ENCODE measurements around the gene SGCA.

The SGCA gene

GRCh38 chr17:50130559-50131305 lies 35.1 kb upstream of the SGCA start:
- DNase-seq (no peak), ATAC-seq (ENCODE audit: insufficient read depth, low read depth) (no peak)
- no peaks in the 10 kb centered on the region for H3K9me3 ChIP-seq (ENCODE audit: insufficient read depth, low read length, severe bottlenecking)
- H3K4me2 ChIP-seq (ENCODE audit: insufficient read depth, low read length): no peak overlapping the region
- no peak overlapping the region for H3K4me3 ChIP-seq (ENCODE audit: low read depth in 1 of 2, low read length in 2 of 2)
- no peak overlapping the region for H3K9ac ChIP-seq (ENCODE audit: low read depth, low read length)
- H2AFZ ChIP-seq (ENCODE audit: low read depth, low read length): no peak overlapping the region
- H3K36me3 ChIP-seq (ENCODE audit: insufficient read depth, low read length): peaks cover 12% of the 10 kb centered on the region
- no peaks in the 10 kb centered on the region for H3K4me1 ChIP-seq (ENCODE audit: insufficient read depth, low read length)
- H3K79me2 ChIP-seq (ENCODE audit: insufficient read depth, low read length): no peaks in the 10 kb centered on the region
- H3K27ac ChIP-seq (ENCODE audit: low read length): no peak overlapping the region
- H3K27me3 ChIP-seq (ENCODE audit: insufficient read depth, low read length, poor library complexity): peaks cover 14% of the 10 kb centered on the region
- H4K20me1 ChIP-seq (ENCODE audit: insufficient read depth, low read length): peaks cover 9% of the 10 kb centered on the region; the same call in 1 of the 2 replicates
- TF ChIP-seq, protein P1, sequence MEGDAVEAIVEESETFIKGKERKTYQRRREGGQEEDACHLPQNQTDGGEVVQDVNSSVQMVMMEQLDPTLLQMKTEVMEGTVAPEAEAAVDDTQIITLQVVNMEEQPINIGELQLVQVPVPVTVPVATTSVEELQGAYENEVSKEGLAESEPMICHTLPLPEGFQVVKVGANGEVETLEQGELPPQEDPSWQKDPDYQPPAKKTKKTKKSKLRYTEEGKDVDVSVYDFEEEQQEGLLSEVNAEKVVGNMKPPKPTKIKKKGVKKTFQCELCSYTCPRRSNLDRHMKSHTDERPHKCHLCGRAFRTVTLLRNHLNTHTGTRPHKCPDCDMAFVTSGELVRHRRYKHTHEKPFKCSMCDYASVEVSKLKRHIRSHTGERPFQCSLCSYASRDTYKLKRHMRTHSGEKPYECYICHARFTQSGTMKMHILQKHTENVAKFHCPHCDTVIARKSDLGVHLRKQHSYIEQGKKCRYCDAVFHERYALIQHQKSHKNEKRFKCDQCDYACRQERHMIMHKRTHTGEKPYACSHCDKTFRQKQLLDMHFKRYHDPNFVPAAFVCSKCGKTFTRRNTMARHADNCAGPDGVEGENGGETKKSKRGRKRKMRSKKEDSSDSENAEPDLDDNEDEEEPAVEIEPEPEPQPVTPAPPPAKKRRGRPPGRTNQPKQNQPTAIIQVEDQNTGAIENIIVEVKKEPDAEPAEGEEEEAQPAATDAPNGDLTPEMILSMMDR (IDR thresholded peaks at IDR 0.05; ENCODE audit: borderline replicate concordance, extremely low read depth, low read length, poor library complexity, severe bottlenecking): no peak
- TF ChIP-seq EZH2 (IDR thresholded peaks at IDR 0.05; ENCODE audit: borderline replicate concordance, low read depth, low read length, severe bottlenecking): no peak

DNA sequence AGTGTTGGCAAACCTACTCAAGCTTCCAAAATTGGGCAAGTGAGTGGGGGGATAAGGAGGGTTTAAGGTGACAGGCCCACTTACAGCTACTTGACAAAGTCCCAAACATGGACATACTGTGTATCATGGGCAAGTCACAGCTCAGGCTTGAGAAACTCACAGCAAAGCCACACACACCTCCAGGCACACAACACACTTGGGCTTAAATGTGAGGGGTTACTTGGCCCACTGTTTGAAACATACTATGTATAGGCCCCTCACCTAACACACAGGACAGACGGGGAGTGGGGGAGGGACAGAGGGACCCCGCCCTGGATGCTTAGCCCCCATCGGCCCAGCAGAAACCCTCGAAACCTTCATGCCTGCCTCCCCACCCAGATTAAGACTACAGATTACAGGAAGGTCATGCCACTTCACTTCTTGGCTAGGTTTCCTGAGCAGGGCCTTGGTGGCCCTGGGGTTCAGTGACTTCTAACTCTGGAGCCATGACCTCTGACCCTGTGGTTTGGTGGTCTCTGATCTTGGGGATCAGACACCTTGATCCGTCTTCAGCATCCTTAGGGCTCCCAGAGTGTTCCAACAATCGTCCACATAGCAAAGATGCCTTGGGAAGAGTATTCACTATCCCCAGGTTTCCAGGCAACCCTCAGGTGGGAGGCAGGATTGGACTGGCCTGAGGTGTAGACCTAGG lies 33.6 kb upstream of the SGCA start:
- DNase-seq: no peak
- H3K79me2 ChIP-seq (ENCODE audit: insufficient read depth, low read length): no peaks in the 10 kb centered on the region
- H3K9me3 ChIP-seq (ENCODE audit: insufficient read depth, low read length, severe bottlenecking): no peaks in the 10 kb centered on the region
- H3K36me3 ChIP-seq (ENCODE audit: insufficient read depth, low read length): peaks cover 27% of the 10 kb centered on the region
- ATAC-seq (ENCODE audit: insufficient read depth, low read depth): peak; percentile 32; the same call in 1 of the 3 replicates
- H3K27ac ChIP-seq (ENCODE audit: low read length): no peak overlapping the region
- no peak overlapping the region for H3K9ac ChIP-seq (ENCODE audit: low read depth, low read length)
- H4K20me1 ChIP-seq (ENCODE audit: insufficient read depth, low read length): peaks cover 15% of the 10 kb centered on the region; the same call in 1 of the 2 replicates
- no peak overlapping the region for H3K4me2 ChIP-seq (ENCODE audit: insufficient read depth, low read length)
- no peak overlapping the region for H2AFZ ChIP-seq (ENCODE audit: low read depth, low read length)
- no peaks in the 10 kb centered on the region for H3K4me1 ChIP-seq (ENCODE audit: insufficient read depth, low read length)
- TF ChIP-seq, protein P1 (IDR thresholded peaks at IDR 0.05; ENCODE audit: borderline replicate concordance, extremely low read depth, low read length, poor library complexity, severe bottlenecking): no peak
- TF ChIP-seq EZH2 (IDR thresholded peaks at IDR 0.05; ENCODE audit: borderline replicate concordance, low read depth, low read length, severe bottlenecking): no peak
- no peak overlapping the region for H3K4me3 ChIP-seq (ENCODE audit: low read depth in 1 of 2, low read length in 2 of 2)
- peaks cover 12% of the 10 kb centered on the region for H3K27me3 ChIP-seq (ENCODE audit: insufficient read depth, low read length, poor library complexity)

DNA sequence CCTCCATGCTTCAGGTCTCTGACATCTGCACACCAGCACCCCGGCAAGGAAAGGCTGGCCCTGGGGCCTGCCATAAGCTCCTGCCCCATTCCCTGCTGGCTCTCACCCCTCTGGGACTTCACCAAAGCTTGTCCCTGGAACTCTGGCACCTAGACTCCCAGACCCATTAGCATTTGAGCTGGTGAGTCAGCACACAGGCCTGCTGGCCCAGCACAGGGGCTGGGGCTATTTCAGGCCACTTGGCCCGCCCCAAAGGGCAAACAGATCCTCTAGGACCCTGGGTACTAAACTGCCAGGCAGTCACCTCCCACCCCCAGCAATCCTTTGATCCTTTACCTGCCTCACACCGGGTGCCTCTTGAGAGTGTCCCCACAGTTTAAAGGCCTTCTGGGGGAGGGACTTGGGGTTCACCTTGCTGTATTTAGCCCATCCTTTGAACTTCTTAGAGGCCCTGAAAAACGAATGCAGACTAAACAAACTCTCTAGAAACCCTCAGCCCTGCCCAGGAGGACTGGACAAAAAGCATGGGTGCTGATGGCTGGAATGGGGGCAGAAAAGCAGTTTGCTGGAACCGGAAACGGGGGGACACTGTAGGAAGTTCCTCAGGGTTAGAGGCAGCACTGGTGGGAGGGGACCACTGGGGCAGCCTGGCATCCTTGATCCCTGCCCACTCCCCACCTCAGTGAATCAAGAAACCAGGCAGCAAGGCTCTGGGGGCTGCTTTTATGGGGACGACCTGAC lies 32.6 kb upstream of the SGCA start:
- Histone ChIP-seq H3K79me2 (ENCODE audit: insufficient read depth, low read length) (no peaks in the 10 kb centered on the region), H3K4me3 (ENCODE audit: low read depth in 1 of 2, low read length in 2 of 2) (no peak overlapping the region), H2AFZ (ENCODE audit: low read depth, low read length) (no peak overlapping the region), H3K27me3 (ENCODE audit: insufficient read depth, low read length, poor library complexity) (peaks cover 9% of the 10 kb centered on the region), H3K9me3 (ENCODE audit: insufficient read depth, low read length, severe bottlenecking) (no peaks in the 10 kb centered on the region), H3K4me1 (ENCODE audit: insufficient read depth, low read length) (no peaks in the 10 kb centered on the region), H3K4me2 (ENCODE audit: insufficient read depth, low read length) (no peak overlapping the region), H3K9ac (ENCODE audit: low read depth, low read length) (no peak overlapping the region), H4K20me1 (ENCODE audit: insufficient read depth, low read length) (peaks cover 22% of the 10 kb centered on the region), H3K36me3 (ENCODE audit: insufficient read depth, low read length) (peaks cover 37% of the 10 kb centered on the region), H3K27ac (ENCODE audit: low read length) (no peak overlapping the region)
- DNase-seq: no peak
- ATAC-seq (ENCODE audit: insufficient read depth, low read depth): no peak
- TF ChIP-seq, protein P1 (IDR thresholded peaks at IDR 0.05; ENCODE audit: borderline replicate concordance, extremely low read depth, low read length, poor library complexity, severe bottlenecking): no peak
- no peak for TF ChIP-seq EZH2 (IDR thresholded peaks at IDR 0.05; ENCODE audit: borderline replicate concordance, low read depth, low read length, severe bottlenecking)
